Vagina (tissue), 2 donors: ENCODE data around the gene FAT3. TPM values are rescaled to one million over a fixed set of nuclear protein-coding genes. Genes with fewer than 3 reads are reported as not detected.

Experiments used
- DNase-seq, 2 donors: peaks; one replicate each; pipeline ENCODE4 v3.0.0-alpha.2; 2017; ENCODE audit errors: extremely low spot score in 2 of 2
- H3K27ac ChIP-seq: fragments of 200-600 bp; sonication (generic); one replicate; pipeline ENCODE4 v1.5.1; 2019
- H3K27me3 ChIP-seq: fragments of 200-600 bp; sonication (generic); one replicate; pipeline ENCODE4 v1.5.1; 2019
- H3K36me3 ChIP-seq, 2 donors: fragments of 200-600 bp; sonication (generic); one replicate each; pipeline ENCODE4 v1.5.1; 2017 to 2019
- H3K4me1 ChIP-seq: fragments of 200-600 bp; sonication (generic); one replicate; pipeline ENCODE4 v1.5.1; 2019
- H3K4me3 ChIP-seq, 2 donors: fragments of 200-600 bp; sonication (generic); 1 replicate in 1 of 2; 2 replicates in 1 of 2; pipeline ENCODE4 v1.5.1; 2016 to 2019
- H3K9me3 ChIP-seq: fragments of 200-600 bp; sonication (generic); one replicate; pipeline ENCODE4 v1.5.1; 2019
- CTCF ChIP-seq, 3 experiments: fragments of 450-650 bp in 2 of 3; fragments of 200-600 bp in 1 of 3; sonication (generic) in 1 of 3; IDR thresholded peaks; one replicate each; pipeline ENCODE4 v1.5.1; 2017 to 2019; ENCODE audit warnings: antibody characterized with exemption in 3 of 3, mild to moderate bottlenecking in 2 of 3, moderate library complexity in 2 of 3
- POLR2A ChIP-seq, 2 donors: fragments of 450-650 bp; IDR thresholded peaks; one replicate each; pipeline ENCODE4 v1.6.1; 2017; ENCODE audit warnings: antibody characterized with exemption in 2 of 2, mild to moderate bottlenecking in 2 of 2, moderate library complexity in 2 of 2
- POLR2AphosphoS5 ChIP-seq, 2 donors: sonication (generic); formaldehyde crosslinking; IDR thresholded peaks; one replicate each; pipeline ENCODE4 v1.9.0; 2017; ENCODE audit warnings: antibody characterized with exemption in 2 of 2, mild to moderate bottlenecking in 2 of 2, low read depth in 1 of 2; ENCODE audit not compliant: insufficient read depth in 1 of 2
- intact Hi-C: fragments of 100-400 bp; cut with DNase I; formaldehyde crosslinking; loops from one replicate; pipeline ENCODE4 v1.15.1; 2023
- total RNA-seq: library from RNA; depleted of rRNA; stranded (reverse); fragments of >200 nt; gene quantifications from one replicate; pipeline ENCODE4 v1.2.3, GENCODE V29; 2016

The FAT3 gene
- total RNA-seq, 1 donor from 2014 or later: 9.6 TPM

GRCh38 chr11:92267278-92267677, 42.7 kb downstream of the FAT3 start:
- Histone ChIP-seq H3K4me1 (no peaks in the 10 kb centered on the region), H3K4me3 (no peak overlapping the region), H3K9me3 (no peaks in the 10 kb centered on the region), H3K27ac (no peak overlapping the region), H3K27me3 (no peaks in the 10 kb centered on the region), H3K36me3 (no peaks in the 10 kb centered on the region)
- no peak for DNase-seq
- intact Hi-C loops: no loop called here
- TF ChIP-seq POLR2AphosphoS5 (IDR thresholded peaks at IDR 0.05; ENCODE audit: insufficient read depth in 1 of 2, low read depth in 1 of 2) (no peak), CTCF (IDR thresholded peaks at IDR 0.05) (no peak), POLR2A (IDR thresholded peaks at IDR 0.05) (no peak)

GRCh38 chr11:92267968-92268367, 43.4 kb downstream of the FAT3 start:
- Histone ChIP-seq H3K27ac (no peak overlapping the region), H3K36me3 (no peaks in the 10 kb centered on the region), H3K9me3 (no peaks in the 10 kb centered on the region), H3K4me1 (no peaks in the 10 kb centered on the region), H3K27me3 (no peaks in the 10 kb centered on the region), H3K4me3 (no peak overlapping the region)
- no peak for DNase-seq
- intact Hi-C loops: no loop called here
- TF ChIP-seq CTCF (IDR thresholded peaks at IDR 0.05) (no peak), POLR2AphosphoS5 (IDR thresholded peaks at IDR 0.05; ENCODE audit: insufficient read depth in 1 of 2, low read depth in 1 of 2) (no peak), POLR2A (IDR thresholded peaks at IDR 0.05) (no peak)

GRCh38 chr11:92268546-92268945, 43.9 kb downstream of the FAT3 start:
- Histone ChIP-seq H3K27ac (no peak overlapping the region), H3K4me3 (no peak overlapping the region), H3K9me3 (no peaks in the 10 kb centered on the region), H3K27me3 (no peaks in the 10 kb centered on the region), H3K4me1 (no peaks in the 10 kb centered on the region), H3K36me3 (no peaks in the 10 kb centered on the region)
- no peak for DNase-seq
- intact Hi-C loops: no loop called here
- TF ChIP-seq POLR2AphosphoS5 (IDR thresholded peaks at IDR 0.05; ENCODE audit: insufficient read depth in 1 of 2, low read depth in 1 of 2) (no peak), CTCF (IDR thresholded peaks at IDR 0.05) (no peak), POLR2A (IDR thresholded peaks at IDR 0.05) (no peak)

- DNase-seq: no peak
- no peaks in the 10 kb centered on the region for H3K36me3 ChIP-seq
- no peaks in the 10 kb centered on the region for H3K4me1 ChIP-seq
- no peak overlapping the region for H3K4me3 ChIP-seq
- TF ChIP-seq POLR2AphosphoS5 (IDR thresholded peaks at IDR 0.05; ENCODE audit: insufficient read depth in 1 of 2, low read depth in 1 of 2) (no peak), CTCF (IDR thresholded peaks at IDR 0.05) (no peak), POLR2A (IDR thresholded peaks at IDR 0.05) (no peak)
- intact Hi-C loops: no loop called here
- H3K27ac ChIP-seq: no peak overlapping the region
- H3K27me3 ChIP-seq: no peaks in the 10 kb centered on the region
- H3K9me3 ChIP-seq: no peaks in the 10 kb centered on the region
These were observed 44.4 kb downstream of the FAT3 start for GRCh38 chr11:92269021-92269420.

GRCh38 chr11:92269841-92270240, 45.2 kb downstream of the FAT3 start:
- H3K9me3 ChIP-seq: no peaks in the 10 kb centered on the region
- H3K36me3 ChIP-seq: no peaks in the 10 kb centered on the region
- DNase-seq: no peak
- no peak for TF ChIP-seq CTCF (IDR thresholded peaks at IDR 0.05)
- no peak for TF ChIP-seq POLR2A (IDR thresholded peaks at IDR 0.05)
- TF ChIP-seq POLR2AphosphoS5 (IDR thresholded peaks at IDR 0.05; ENCODE audit: insufficient read depth in 1 of 2, low read depth in 1 of 2): no peak
- no peak overlapping the region for H3K4me3 ChIP-seq
- no peak overlapping the region for H3K27ac ChIP-seq
- H3K27me3 ChIP-seq: no peaks in the 10 kb centered on the region
- H3K4me1 ChIP-seq: no peaks in the 10 kb centered on the region
- intact Hi-C loops: no loop called here
